ENCODE measurements around the gene CLIP4. TPM values are rescaled to one million over a fixed set of nuclear protein-coding genes. Genes with fewer than 3 reads are reported as not detected.

CLIP4 gene, protein sequence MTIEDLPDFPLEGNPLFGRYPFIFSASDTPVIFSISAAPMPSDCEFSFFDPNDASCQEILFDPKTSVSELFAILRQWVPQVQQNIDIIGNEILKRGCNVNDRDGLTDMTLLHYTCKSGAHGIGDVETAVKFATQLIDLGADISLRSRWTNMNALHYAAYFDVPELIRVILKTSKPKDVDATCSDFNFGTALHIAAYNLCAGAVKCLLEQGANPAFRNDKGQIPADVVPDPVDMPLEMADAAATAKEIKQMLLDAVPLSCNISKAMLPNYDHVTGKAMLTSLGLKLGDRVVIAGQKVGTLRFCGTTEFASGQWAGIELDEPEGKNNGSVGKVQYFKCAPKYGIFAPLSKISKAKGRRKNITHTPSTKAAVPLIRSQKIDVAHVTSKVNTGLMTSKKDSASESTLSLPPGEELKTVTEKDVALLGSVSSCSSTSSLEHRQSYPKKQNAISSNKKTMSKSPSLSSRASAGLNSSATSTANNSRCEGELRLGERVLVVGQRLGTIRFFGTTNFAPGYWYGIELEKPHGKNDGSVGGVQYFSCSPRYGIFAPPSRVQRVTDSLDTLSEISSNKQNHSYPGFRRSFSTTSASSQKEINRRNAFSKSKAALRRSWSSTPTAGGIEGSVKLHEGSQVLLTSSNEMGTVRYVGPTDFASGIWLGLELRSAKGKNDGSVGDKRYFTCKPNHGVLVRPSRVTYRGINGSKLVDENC
- 10 to 100 TPM; 56.8 to 88.0 (median 72.6) TPM for total RNA-seq
- total RNA-seq (2013) = 61.7 TPM

DNA sequence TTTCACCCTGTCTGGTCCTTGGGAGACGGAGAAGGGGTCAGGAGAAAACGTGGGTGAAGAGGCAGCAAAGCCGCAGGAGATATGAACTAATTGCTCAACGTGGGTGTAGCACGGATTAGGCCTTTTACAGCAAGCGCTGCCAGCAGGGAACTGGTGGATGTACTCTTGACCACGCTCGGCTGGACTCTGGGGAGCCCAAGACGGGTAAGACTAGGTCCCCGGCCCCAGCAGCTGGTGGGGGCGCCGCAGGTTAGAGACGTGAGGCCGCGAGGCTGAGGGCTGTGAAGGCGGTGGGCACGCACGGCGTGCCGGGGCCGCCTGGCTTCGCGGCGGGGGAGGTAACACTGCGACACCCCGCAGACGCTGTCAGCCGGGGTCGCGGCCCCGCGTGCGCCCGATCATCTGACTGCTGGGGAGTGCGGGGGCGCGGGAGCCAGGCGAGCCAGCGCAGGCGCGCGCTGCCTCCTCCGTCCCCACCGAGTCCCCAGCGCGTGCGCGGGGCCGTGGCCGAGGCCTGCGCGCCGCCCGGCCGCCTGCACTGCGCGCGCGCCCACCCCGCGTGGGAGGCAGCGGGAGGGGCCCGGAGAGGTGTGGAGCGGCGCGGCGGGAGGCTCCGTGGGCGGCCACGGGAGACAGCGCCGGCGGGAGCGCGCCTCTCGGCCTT lies at the start of gene CLIP4:
Gene CLIP4, plus strand, starts transcription at position 470 of the 664 bp plus-strand sequence. CDS start 5,974 bp downstream, outside the sequence.
- Histone ChIP-seq H3K4me3 (ENCODE audit: low read length) (peak within 1 kb of the TSS; percentile 88), H3K27ac (ENCODE audit: low read length) (peak within 1 kb of the TSS; percentile 95)
- TF ChIP-seq, protein P1, sequence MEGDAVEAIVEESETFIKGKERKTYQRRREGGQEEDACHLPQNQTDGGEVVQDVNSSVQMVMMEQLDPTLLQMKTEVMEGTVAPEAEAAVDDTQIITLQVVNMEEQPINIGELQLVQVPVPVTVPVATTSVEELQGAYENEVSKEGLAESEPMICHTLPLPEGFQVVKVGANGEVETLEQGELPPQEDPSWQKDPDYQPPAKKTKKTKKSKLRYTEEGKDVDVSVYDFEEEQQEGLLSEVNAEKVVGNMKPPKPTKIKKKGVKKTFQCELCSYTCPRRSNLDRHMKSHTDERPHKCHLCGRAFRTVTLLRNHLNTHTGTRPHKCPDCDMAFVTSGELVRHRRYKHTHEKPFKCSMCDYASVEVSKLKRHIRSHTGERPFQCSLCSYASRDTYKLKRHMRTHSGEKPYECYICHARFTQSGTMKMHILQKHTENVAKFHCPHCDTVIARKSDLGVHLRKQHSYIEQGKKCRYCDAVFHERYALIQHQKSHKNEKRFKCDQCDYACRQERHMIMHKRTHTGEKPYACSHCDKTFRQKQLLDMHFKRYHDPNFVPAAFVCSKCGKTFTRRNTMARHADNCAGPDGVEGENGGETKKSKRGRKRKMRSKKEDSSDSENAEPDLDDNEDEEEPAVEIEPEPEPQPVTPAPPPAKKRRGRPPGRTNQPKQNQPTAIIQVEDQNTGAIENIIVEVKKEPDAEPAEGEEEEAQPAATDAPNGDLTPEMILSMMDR (IDR thresholded peaks at IDR 0.05) = no peak

DNA sequence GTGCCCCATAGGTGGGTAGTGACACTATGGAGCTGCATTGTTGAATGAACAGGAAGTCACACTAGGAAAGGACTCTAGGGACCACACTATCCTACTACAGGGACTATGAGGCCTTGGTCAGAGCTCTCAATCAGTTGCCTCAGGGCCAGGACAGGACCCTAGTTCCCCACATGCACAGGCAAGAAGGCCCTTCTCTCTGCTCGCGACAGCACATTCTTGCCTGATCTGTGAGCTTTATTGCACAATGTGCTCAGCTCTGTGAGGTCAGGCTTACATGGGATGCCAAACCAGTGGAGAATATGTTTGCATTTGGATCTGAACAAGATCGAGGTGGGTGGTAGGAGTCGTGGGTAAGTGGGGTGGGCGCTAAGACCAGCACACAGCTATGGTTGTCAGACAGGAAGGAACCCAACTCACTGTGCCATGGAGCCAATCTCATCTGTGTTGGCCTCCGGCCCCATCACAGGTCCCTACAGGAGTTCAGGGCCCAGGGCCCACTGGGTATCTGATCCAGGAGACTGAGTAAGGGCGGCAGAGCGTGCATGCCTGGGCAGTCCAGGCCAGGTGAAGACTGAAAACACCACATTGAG lies 48.8 kb upstream of the CLIP4 start:
- Mint-ChIP-seq H3K4me1 (no peaks in the 10 kb centered on the region), H3K27me3 (ENCODE audit: low read depth in 2 of 2) (no peaks in the 10 kb centered on the region), H3K4me3 (no peak overlapping the region), H3K36me3 (no peaks in the 10 kb centered on the region), H3K9me3 (no peaks in the 10 kb centered on the region), H3K27ac (no peak overlapping the region)
- TF ChIP-seq, protein P1 (IDR thresholded peaks at IDR 0.05) = no peak
- H3K4me3 ChIP-seq (ENCODE audit: low read length) = no peak overlapping the region
- intact Hi-C loops (cut with micrococcal nuclease) = no loop called here
- ATAC-seq (no peak), DNase-seq (no peak)
- no peaks in the 10 kb centered on the region for H3K27me3 ChIP-seq (ENCODE audit: control insufficient read depth, insufficient read depth, low read length)
- H3K36me3 ChIP-seq (ENCODE audit: control insufficient read depth, insufficient read depth, low read length) = no peaks in the 10 kb centered on the region
- WGBS (ENCODE audit: insufficient coverage) = 91% methylated on average over 8 of the region's 8 CpGs
- H3K27ac ChIP-seq (ENCODE audit: low read length) = no peak overlapping the region
- no peaks in the 10 kb centered on the region for H3K9me3 ChIP-seq (ENCODE audit: control insufficient read depth, insufficient read depth, low read length)
- no peaks in the 10 kb centered on the region for H3K4me1 ChIP-seq (ENCODE audit: control insufficient read depth, insufficient read depth, low read length)

More for the DNA sequence above, at the start of gene CLIP4:
- Mint-ChIP-seq H3K27ac (peak within 1 kb of the TSS; percentile 93 to 96), H3K4me1 (peaks cover 41 to 52% of the 10 kb centered on the region in 2 donors), H3K27me3 (ENCODE audit: low read depth in 2 of 2) (peaks cover 0 to 10% of the 10 kb centered on the region in 2 donors), H3K36me3 (no peaks in the 10 kb centered on the region), H3K9me3 (no peaks in the 10 kb centered on the region), H3K4me3 (peak within 1 kb of the TSS; percentile 97)
- intact Hi-C loops (cut with micrococcal nuclease) = loop anchor here (5.0 to 10.0 kb wide), 3 partner anchors 158 to 363 kb away; partner anchors contain the start of genes PPP1CB and SPDYA
- no peaks in the 10 kb centered on the region for H3K9me3 ChIP-seq (ENCODE audit: control insufficient read depth, insufficient read depth, low read length)
- H3K27me3 ChIP-seq (ENCODE audit: control insufficient read depth, insufficient read depth, low read length) = no peaks in the 10 kb centered on the region
- peaks cover 14% of the 10 kb centered on the region for H3K4me1 ChIP-seq (ENCODE audit: control insufficient read depth, insufficient read depth, low read length)
- ATAC-seq (peak; percentile 85 to 89 (median 85)), DNase-seq (peak; percentile 81 to 89)
- 2% methylated on average over 76 of the region's 76 CpGs for WGBS (ENCODE audit: insufficient coverage)
- H3K36me3 ChIP-seq (ENCODE audit: control insufficient read depth, insufficient read depth, low read length) = no peaks in the 10 kb centered on the region

DNA sequence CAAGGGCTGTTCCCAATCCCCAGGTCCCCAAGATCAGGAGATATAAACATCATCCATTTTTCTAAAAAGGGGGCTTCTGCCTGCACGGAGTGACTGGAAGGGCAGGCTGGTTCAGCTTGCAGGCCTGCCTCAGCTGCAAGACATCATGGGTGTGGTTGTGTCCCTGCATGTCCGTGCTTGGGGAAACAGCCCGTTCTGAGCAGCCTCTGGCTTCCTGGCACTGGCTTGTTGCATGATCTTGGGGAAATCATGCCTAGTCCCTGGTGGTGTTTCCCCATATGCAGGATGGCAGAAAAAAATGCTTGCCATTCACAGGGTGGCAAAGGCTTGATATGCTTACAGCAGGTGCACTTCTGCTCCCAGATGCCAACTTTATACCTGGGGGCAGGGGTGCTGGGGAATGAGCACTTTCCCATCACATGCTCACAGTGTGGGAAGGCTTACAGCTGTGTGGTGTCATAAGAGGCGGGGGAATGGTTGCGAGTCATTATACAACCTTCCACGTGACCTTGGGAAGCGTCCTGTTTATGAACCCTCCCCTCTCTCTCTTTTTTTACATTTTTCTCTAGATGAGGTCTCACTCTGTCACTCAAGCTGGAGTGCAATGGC lies 48.1 kb upstream of the CLIP4 start:
- ATAC-seq (no peak), DNase-seq (no peak)
- Mint-ChIP-seq H3K4me3 (no peak overlapping the region), H3K4me1 (no peaks in the 10 kb centered on the region), H3K27me3 (ENCODE audit: low read depth in 2 of 2) (no peaks in the 10 kb centered on the region), H3K9me3 (no peaks in the 10 kb centered on the region), H3K36me3 (no peaks in the 10 kb centered on the region), H3K27ac (no peak overlapping the region)
- H3K36me3 ChIP-seq (ENCODE audit: control insufficient read depth, insufficient read depth, low read length) = no peaks in the 10 kb centered on the region
- H3K9me3 ChIP-seq (ENCODE audit: control insufficient read depth, insufficient read depth, low read length) = no peaks in the 10 kb centered on the region
- TF ChIP-seq, protein P1 (IDR thresholded peaks at IDR 0.05) = no peak
- H3K4me1 ChIP-seq (ENCODE audit: control insufficient read depth, insufficient read depth, low read length) = no peaks in the 10 kb centered on the region
- intact Hi-C loops (cut with micrococcal nuclease) = no loop called here
- 85% methylated on average over 7 of the region's 7 CpGs for WGBS (ENCODE audit: insufficient coverage)
- H3K27me3 ChIP-seq (ENCODE audit: control insufficient read depth, insufficient read depth, low read length) = no peaks in the 10 kb centered on the region
- H3K4me3 ChIP-seq (ENCODE audit: low read length) = no peak overlapping the region
- H3K27ac ChIP-seq (ENCODE audit: low read length) = no peak overlapping the region
